HepG2 (cell line): Measurements from ENCODE around the gene GPT2. TPM values are rescaled to one million over a fixed set of nuclear protein-coding genes. Genes with fewer than 3 reads are reported as not detected.
A peak's percentile ranks its signal among the peaks of the same experiment; 100 is the strongest.

ENCODE experiments used
- ATAC-seq: fragments of 200-7000 bp; cut with Tn5 transposase; 3 replicates; pipeline ENCODE4 v1.9.1; 2020; ENCODE audit warnings: mild to moderate bottlenecking, moderate library complexity
- BruUV-seq: library from RNA; stranded (reverse); fragments of 400-500 nt; replicated peaks from 2 replicates; lab custom pipeline; 2021; lab: Mats Ljungman, UMichigan
- CTCF ChIA-PET: fragments of 300-600 bp; formaldehyde crosslinking; extraction: SDS; loops from one replicate; lab custom pipeline; 2021; ENCODE audit warnings: low total read pairs, inconsistent platforms, low intra/inter-chr PET ratio; lab: Yijun Ruan, JAX
- POLR2A ChIA-PET: fragments of 350-600 bp; sonication (Branson Sonifier 250); formaldehyde crosslinking; loops from one replicate; lab custom pipeline; 2020; ENCODE audit warnings: antibody characterized with exemption, inconsistent platforms; lab: Yijun Ruan, JAX
- DNase-seq: peaks from one replicate; pipeline ENCODE4 v3.0.0-alpha.2; 2015; ENCODE audit warnings: low spot score
- FAIRE-seq: peaks from 3 replicates; lab custom pipeline; 2011; peaks lifted over from hg19 to GRCh38; lab: Jason Lieb, UNC
- H2AFZ ChIP-seq: one replicate; pipeline ENCODE4 v1.6.1; 2011; ENCODE audit warnings: low read length, inconsistent platforms
- H3K27ac ChIP-seq: fragments of 300-600 bp; 3 replicates; pipeline ENCODE4 v1.8.0; 2011; ENCODE audit warnings: mixed run types, mild to moderate bottlenecking, mixed read lengths, low read length, inconsistent platforms; ENCODE audit not compliant: insufficient read depth; ENCODE audit errors: extremely low read length
- H3K27me3 ChIP-seq, 2 experiments: fragments of 200-600 bp in 1 of 2; 2 replicates in 1 of 2; 3 replicates in 1 of 2; pipeline versions ENCODE4 v1.6.0 to v1.8.0; 2011; ENCODE audit warnings: low read length in 2 of 2, mild to moderate bottlenecking in 2 of 2, moderate library complexity in 2 of 2, inconsistent platforms in 1 of 2; ENCODE audit not compliant: insufficient read depth in 2 of 2, control insufficient read depth in 1 of 2
- H3K36me3 ChIP-seq, 2 experiments: fragments of 200-600 bp in 1 of 2; replicated peaks in 1 of 2; 2 replicates in 1 of 2; 3 replicates in 1 of 2; pipeline versions ENCODE4 v1.5.1 to v1.8.0; 2011; ENCODE audit warnings: low read length in 2 of 2, inconsistent platforms in 1 of 2; ENCODE audit not compliant: insufficient read depth in 2 of 2, control insufficient read depth in 1 of 2
- H3K4me1 ChIP-seq: 2 replicates; pipeline ENCODE4 v1.5.1; 2012; ENCODE audit warnings: low read length, inconsistent platforms; ENCODE audit not compliant: insufficient read depth
- H3K4me2 ChIP-seq: 2 replicates; pipeline ENCODE4 v1.6.0; 2011; ENCODE audit warnings: low read depth, low read length, inconsistent platforms
- H3K4me3 ChIP-seq, 3 experiments: fragments of 200-600 bp in 1 of 3; sonication (generic), shearing (Covaris generic) in 1 of 3; replicated peaks in 1 of 3; 2 replicates each; pipeline ENCODE4 v1.5.1; 2011 to 2016; ENCODE audit warnings: low read length in 3 of 3, inconsistent platforms in 2 of 3, low read depth in 2 of 3, mild to moderate bottlenecking in 2 of 3, control low read depth in 1 of 3, mixed read lengths in 1 of 3; ENCODE audit not compliant: insufficient read depth in 1 of 3
- H3K79me2 ChIP-seq: one replicate; pipeline ENCODE4 v1.6.1; 2011; ENCODE audit warnings: low read length, inconsistent platforms; ENCODE audit not compliant: insufficient read depth
- H3K9ac ChIP-seq: 2 replicates; pipeline ENCODE4 v1.6.0; 2011; ENCODE audit warnings: mild to moderate bottlenecking, low read depth, low read length, inconsistent platforms; ENCODE audit not compliant: insufficient read depth
- H3K9me3 ChIP-seq: 2 replicates; pipeline ENCODE4 v1.5.1; 2012; ENCODE audit warnings: mild to moderate bottlenecking, low read length
- H4K20me1 ChIP-seq: 2 replicates; pipeline ENCODE4 v1.6.0; 2011; ENCODE audit warnings: inconsistent platforms, mild to moderate bottlenecking, low read length, moderate library complexity; ENCODE audit not compliant: insufficient read depth
- CCAR2 ChIP-seq: fragments of 200-400 bp; formaldehyde crosslinking; optimal IDR thresholded peaks from 2 replicates; pipeline ENCODE3; 2018; ENCODE audit warnings: low read depth, mild to moderate bottlenecking, low read length, moderate library complexity
- FOXJ3 ChIP-seq: sonication (generic); formaldehyde crosslinking; IDR thresholded peaks from 2 replicates; pipeline ENCODE4 v1.4.0; 2020; ENCODE audit warnings: missing genetic modification reagents, mild to moderate bottlenecking, borderline replicate concordance
- GFI1 ChIP-seq: sonication (generic); formaldehyde crosslinking; IDR thresholded peaks from 2 replicates; pipeline ENCODE4 v1.5.0; 2020; ENCODE audit warnings: missing genetic modification reagents, mild to moderate bottlenecking, borderline replicate concordance
- MAFG ChIP-seq: sonication (generic); formaldehyde crosslinking; IDR thresholded peaks from 2 replicates; pipeline ENCODE4 v1.5.1; 2020; ENCODE audit warnings: mild to moderate bottlenecking, missing genetic modification reagents
- MIXL1 ChIP-seq: IDR thresholded peaks from 2 replicates; pipeline ENCODE4 v1.6.1; 2016
- MXD4 ChIP-seq: IDR thresholded peaks from 2 replicates; pipeline ENCODE4 v1.6.1; 2016; ENCODE audit warnings: mild to moderate bottlenecking, missing biosample characterization, missing genetic modification reagents
- NFKBIZ ChIP-seq: IDR thresholded peaks from 2 replicates; pipeline ENCODE4 v1.6.1; 2018; ENCODE audit warnings: missing genetic modification reagents, missing compliant biosample characterization
- NR2C2 ChIP-seq: sonication (generic); formaldehyde crosslinking; IDR thresholded peaks from 2 replicates; pipeline ENCODE4 v1.4.0; 2020; ENCODE audit warnings: missing genetic modification reagents, mild to moderate bottlenecking, moderate library complexity, borderline replicate concordance
- NR3C1 ChIP-seq: sonication (generic); formaldehyde crosslinking; IDR thresholded peaks from 2 replicates; pipeline ENCODE4 v1.4.0; 2020; ENCODE audit warnings: missing genetic modification reagents
- PAWR ChIP-seq: sonication (generic); formaldehyde crosslinking; IDR thresholded peaks from 2 replicates; pipeline ENCODE4 v1.4.0; 2020; ENCODE audit warnings: missing genetic modification reagents, mild to moderate bottlenecking, borderline replicate concordance
- PHF5A ChIP-seq: IDR thresholded peaks from one replicate; pipeline ENCODE4 v1.6.1; 2018; ENCODE audit warnings: low read depth, missing genetic modification reagents; ENCODE audit not compliant: unreplicated experiment
- SRSF9 ChIP-seq: fragments of 200-400 bp; formaldehyde crosslinking; IDR thresholded peaks from 2 replicates; pipeline ENCODE4 v1.6.1; 2018; ENCODE audit warnings: borderline replicate concordance, mild to moderate bottlenecking, low read depth, low read length; ENCODE audit not compliant: insufficient read depth, poor library complexity, severe bottlenecking
- TBX3 ChIP-seq: fragments of 450-650 bp; IDR thresholded peaks from 2 replicates; pipeline ENCODE4 v1.6.1; 2017; ENCODE audit warnings: antibody characterized with exemption, mild to moderate bottlenecking, inconsistent platforms, borderline replicate concordance
- THAP11 ChIP-seq: IDR thresholded peaks from 2 replicates; pipeline ENCODE4 v1.6.1; 2016; ENCODE audit warnings: missing biosample characterization, missing genetic modification reagents
- TRIM24 ChIP-seq: sonication (generic); formaldehyde crosslinking; IDR thresholded peaks from 2 replicates; pipeline ENCODE4 v1.8.0; 2022; ENCODE audit warnings: mild to moderate bottlenecking, missing genetic modification reagents
- ZBTB7A ChIP-seq: sonication (generic); formaldehyde crosslinking; IDR thresholded peaks from 2 replicates; pipeline ENCODE4 v1.8.0; 2022; ENCODE audit warnings: mild to moderate bottlenecking, missing genetic modification reagents
- ZFP37 ChIP-seq: sonication (generic); formaldehyde crosslinking; IDR thresholded peaks from 2 replicates; pipeline ENCODE4 v1.4.0; 2020; ENCODE audit warnings: missing genetic modification reagents, borderline replicate concordance
- WGBS: methylation state at CpG from one replicate; pipeline ENCODE4 v1.1.6; 2017; ENCODE audit warnings: low lambda C conversion rate; 5-methylcytosine and 5-hydroxymethylcytosine counted together
- in situ Hi-C: cut with HindIII; loops from 2 replicates; pipeline ENCODE4 v1.10.0; 2017; ENCODE audit warnings: low pct_unique_long_range_greater_than_20kb; ENCODE audit not compliant: extremely low pct_ligation_motif_present
- intact Hi-C: fragments of 100-400 bp; cut with micrococcal nuclease; formaldehyde crosslinking; loops from one replicate; pipeline ENCODE4 v1.10.0; 2022; ENCODE audit not compliant: unreplicated experiment
- polyA plus RNA-seq, 8 experiments: library from polyadenylated mRNA; depleted of rRNA in 3 of 8; stranded (reverse) in 7 of 8; unstranded in 1 of 8; fragments of >200 nt; fragmentation: Illumina TruSeq in 4 of 8; extraction: Trizol in 4 of 8; gene quantifications; 2 replicates each; pipeline versions ENCODE4 v1.2.1 to v1.2.3, GENCODE V29; 2011 to 2016; ENCODE audit warnings: low read depth in 4 of 8, missing spikeins in 1 of 8, mixed read lengths in 1 of 8; ENCODE audit not compliant: insufficient read depth in 1 of 8
- total RNA-seq, 5 experiments: library from RNA; depleted of rRNA; stranded (reverse); fragments of >200 nt; fragmentation: Illumina TruSeq; extraction: Trizol; gene quantifications; 2 replicates each; pipeline ENCODE4 v1.2.3, GENCODE V29; 2016; ENCODE audit warnings: low read depth in 1 of 5
- TF ChIP-seq, protein P1 (sequence below): IDR thresholded peaks from 2 replicates; pipeline ENCODE4 v1.6.1; 2016; ENCODE audit warnings: missing compliant biosample characterization, missing genetic modification reagents, borderline replicate concordance
- TF ChIP-seq, protein P2 (sequence below), 2 experiments: fragments of 450-650 bp in 1 of 2; sonication (generic) in 1 of 2; formaldehyde crosslinking; IDR thresholded peaks; 2 replicates each; pipeline versions ENCODE4 v1.5.0 to v1.8.0; 2020 to 2022; ENCODE audit warnings: mild to moderate bottlenecking in 1 of 2, missing genetic modification reagents in 1 of 2
- TF ChIP-seq, protein P3 (sequence below): sonication (generic); formaldehyde crosslinking; IDR thresholded peaks from 2 replicates; pipeline ENCODE4 v1.4.0; 2020; ENCODE audit warnings: mild to moderate bottlenecking, missing genetic modification reagents

Gene GPT2
- total and polyA plus RNA-seq, 2 of the 13 experiments (the other 11 are each of a cell fraction or from before 2014, with no cell fraction given): 138 to 267 TPM

DNA sequence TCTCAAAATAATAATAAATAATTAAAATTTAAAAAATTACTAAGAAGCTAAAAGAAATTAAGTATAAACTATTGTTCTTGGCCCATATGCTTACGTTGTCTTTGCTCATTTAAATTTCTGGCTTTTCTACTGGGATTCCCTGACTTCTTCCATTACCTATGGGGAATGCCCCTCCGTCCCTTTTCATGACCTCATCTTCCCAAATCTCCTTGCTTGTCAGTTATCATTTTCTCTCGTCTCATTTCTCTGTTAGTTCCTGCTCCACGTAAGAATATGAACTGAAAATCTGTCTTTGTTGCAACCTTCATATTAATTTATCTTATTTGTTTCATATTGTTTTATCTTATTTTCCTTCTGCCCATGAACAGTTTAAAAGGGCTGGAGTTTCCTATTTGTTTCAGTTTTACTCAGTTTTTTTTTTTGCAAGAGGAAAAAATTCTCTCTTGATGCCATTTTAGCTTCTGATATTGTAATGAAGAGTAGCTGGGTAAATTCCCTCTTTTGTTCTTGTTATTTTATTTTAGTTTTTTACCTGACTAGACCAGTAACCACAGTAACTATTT lies 91.8 kb downstream of the GPT2 start (continued):
- TF ChIP-seq, protein P1, sequence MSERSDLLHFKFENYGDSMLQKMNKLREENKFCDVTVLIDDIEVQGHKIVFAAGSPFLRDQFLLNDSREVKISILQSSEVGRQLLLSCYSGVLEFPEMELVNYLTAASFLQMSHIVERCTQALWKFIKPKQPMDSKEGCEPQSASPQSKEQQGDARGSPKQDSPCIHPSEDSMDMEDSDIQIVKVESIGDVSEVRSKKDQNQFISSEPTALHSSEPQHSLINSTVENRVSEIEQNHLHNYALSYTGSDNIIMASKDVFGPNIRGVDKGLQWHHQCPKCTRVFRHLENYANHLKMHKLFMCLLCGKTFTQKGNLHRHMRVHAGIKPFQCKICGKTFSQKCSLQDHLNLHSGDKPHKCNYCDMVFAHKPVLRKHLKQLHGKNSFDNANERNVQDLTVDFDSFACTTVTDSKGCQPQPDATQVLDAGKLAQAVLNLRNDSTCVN (CRISPR knock-in tag): no peak
- no peak for TF ChIP-seq TRIM24 (CRISPR knock-in tag)
- no peak for TF ChIP-seq PAWR (CRISPR knock-in tag)
- no peak for TF ChIP-seq THAP11

DNA sequence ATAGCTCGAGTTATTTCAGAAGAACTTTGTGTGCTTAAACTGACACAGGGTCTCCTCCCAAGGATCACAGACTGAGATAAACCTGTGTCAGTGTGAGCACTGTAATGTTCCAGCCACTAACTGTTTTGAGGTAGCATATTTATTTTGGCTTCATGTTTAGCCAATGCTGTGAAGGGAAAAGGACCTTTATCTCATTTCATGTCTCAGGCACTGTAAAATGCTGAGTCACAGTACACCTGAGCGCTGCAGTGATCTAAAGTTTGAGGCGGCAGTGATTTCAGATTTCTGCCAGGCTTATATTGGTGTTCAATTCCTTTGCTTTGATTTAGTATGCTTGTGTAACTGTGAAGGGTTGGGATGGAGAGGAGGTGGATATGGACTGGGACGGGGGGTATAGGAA lies 92.4 kb downstream of the GPT2 start:
- Histone ChIP-seq H4K20me1 (peaks cover 11% of the 10 kb centered on the region), H3K4me1 (peaks cover 58% of the 10 kb centered on the region), H3K4me2 (peak overlapping the region; percentile 43), H3K9ac (no peak overlapping the region), H3K27me3 (no peaks in the 10 kb centered on the region; a peak in 1 of 5 replicates), H3K79me2 (peaks cover 18% of the 10 kb centered on the region), H3K27ac (no peak overlapping the region), H3K9me3 (no peaks in the 10 kb centered on the region), H2AFZ (no peak overlapping the region), H3K36me3 (no peaks in the 10 kb centered on the region), H3K4me3 (no peak overlapping the region)
- DNase-seq (peak; percentile 23), FAIRE-seq (peak; percentile 50), ATAC-seq (no peak)
- in situ Hi-C loops (no loop called here), intact Hi-C loops (no loop called here)
- 14% methylated on average over 4 of the region's 4 CpGs for WGBS
- POLR2A ChIA-PET: interaction anchor here (0.9 to 5.3 kb wide), 2 partner anchors 15 to 93 kb away, joined by 3 to 49 read pairs; no protein-coding TSS in a partner anchor
- BruUV-seq: no TSS peak
- CTCF ChIA-PET: no interaction called here
- TF ChIP-seq MIXL1 (CRISPR knock-in tag) (no peak), CCAR2 (no peak), NR2C2 (CRISPR knock-in tag) (no peak), TBX3 (no peak), FOXJ3 (CRISPR knock-in tag) (no peak), PHF5A (CRISPR knock-in tag) (no peak), MAFG (CRISPR knock-in tag) (peak; percentile 87; the same call in 1 of the 2 replicates), ZFP37 (no peak), NR3C1 (no peak), ZBTB7A (CRISPR knock-in tag) (no peak), GFI1 (CRISPR knock-in tag) (peak; percentile 98), SRSF9 (no peak), MXD4 (CRISPR knock-in tag) (no peak), NFKBIZ (CRISPR knock-in tag) (no peak)
- TF ChIP-seq, protein P2, sequence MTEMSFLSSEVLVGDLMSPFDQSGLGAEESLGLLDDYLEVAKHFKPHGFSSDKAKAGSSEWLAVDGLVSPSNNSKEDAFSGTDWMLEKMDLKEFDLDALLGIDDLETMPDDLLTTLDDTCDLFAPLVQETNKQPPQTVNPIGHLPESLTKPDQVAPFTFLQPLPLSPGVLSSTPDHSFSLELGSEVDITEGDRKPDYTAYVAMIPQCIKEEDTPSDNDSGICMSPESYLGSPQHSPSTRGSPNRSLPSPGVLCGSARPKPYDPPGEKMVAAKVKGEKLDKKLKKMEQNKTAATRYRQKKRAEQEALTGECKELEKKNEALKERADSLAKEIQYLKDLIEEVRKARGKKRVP (CRISPR knock-in tag; IDR thresholded peaks at IDR 0.05): no peak
- TF ChIP-seq, protein P3, sequence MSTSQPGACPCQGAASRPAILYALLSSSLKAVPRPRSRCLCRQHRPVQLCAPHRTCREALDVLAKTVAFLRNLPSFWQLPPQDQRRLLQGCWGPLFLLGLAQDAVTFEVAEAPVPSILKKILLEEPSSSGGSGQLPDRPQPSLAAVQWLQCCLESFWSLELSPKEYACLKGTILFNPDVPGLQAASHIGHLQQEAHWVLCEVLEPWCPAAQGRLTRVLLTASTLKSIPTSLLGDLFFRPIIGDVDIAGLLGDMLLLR (CRISPR knock-in tag): no peak
